HEK293 (cell line): ENCODE results near the gene NRIP1.

Experiments used
- CTCF ChIA-PET: fragments of 350-600 bp; formaldehyde crosslinking; extraction: SDS; loops from one replicate; lab custom pipeline; 2021; ENCODE audit warnings: antibody characterized with exemption; lab: Yijun Ruan, JAX
- POLR2A ChIA-PET: fragments of 300-600 bp; formaldehyde crosslinking; extraction: SDS; loops from one replicate; lab custom pipeline; 2020; ENCODE audit warnings: antibody characterized with exemption, inconsistent platforms; lab: Yijun Ruan, JAX
- H3K27ac ChIP-seq: fragments of 200-500 bp; sonication (Bioruptor generic); 2 replicates; pipeline ENCODE4 v1.5.1; 2014; ENCODE audit warnings: low read depth, low read length, control low read depth, inconsistent platforms; ENCODE audit errors: extremely low read depth
- H3K36me3 ChIP-seq, 2 experiments: fragments of 200-500 bp in 1 of 2; sonication (Bioruptor generic) in 1 of 2; 1 replicate in 1 of 2; 2 replicates in 1 of 2; pipeline ENCODE4 v1.5.1; 2014 to 2017; ENCODE audit warnings: inconsistent platforms in 2 of 2, low read length in 2 of 2; ENCODE audit not compliant: control insufficient read depth in 2 of 2, insufficient read depth in 1 of 2
- H3K4me1 ChIP-seq: fragments of 200-500 bp; sonication (Bioruptor generic); 2 replicates; pipeline ENCODE4 v1.5.1; 2014; ENCODE audit warnings: mild to moderate bottlenecking, low read length, inconsistent platforms; ENCODE audit not compliant: control insufficient read depth, insufficient read depth
- H3K4me3 ChIP-seq: 2 replicates; pipeline ENCODE4 v1.5.1; 2011; ENCODE audit warnings: low read depth, mild to moderate bottlenecking, control low read depth, low read length, moderate library complexity
- H3K9me3 ChIP-seq: fragments of 200-500 bp; sonication (Bioruptor generic); 2 replicates; pipeline ENCODE4 v1.5.1; 2014; ENCODE audit warnings: low read depth, low read length, inconsistent platforms; ENCODE audit not compliant: control insufficient read depth, insufficient read depth
- AEBP2 ChIP-seq: fragments of 450-650 bp; formaldehyde crosslinking; IDR thresholded peaks from 2 replicates; pipeline ENCODE4 v1.5.1; 2016; ENCODE audit warnings: missing biosample characterization, missing genetic modification characterization, borderline replicate concordance
- FEZF1 ChIP-seq: fragments of 450-650 bp; formaldehyde crosslinking; IDR thresholded peaks from 2 replicates; pipeline ENCODE4 v1.5.1; 2016; ENCODE audit warnings: missing biosample characterization, missing genetic modification characterization
- GLI4 ChIP-seq: fragments of 450-650 bp; formaldehyde crosslinking; IDR thresholded peaks from 2 replicates; pipeline ENCODE4 v1.5.1; 2016; ENCODE audit warnings: missing biosample characterization, missing genetic modification characterization
- HOXC10 ChIP-seq: sonication (generic); formaldehyde crosslinking; IDR thresholded peaks from 2 replicates; pipeline ENCODE4 v1.8.1; 2023; ENCODE audit warnings: mild to moderate bottlenecking, missing genetic modification reagents
- PBX3 ChIP-seq: sonication (generic); formaldehyde crosslinking; IDR thresholded peaks from 2 replicates; pipeline ENCODE4 v1.8.1; 2022; ENCODE audit warnings: mild to moderate bottlenecking, moderate library complexity, missing genetic modification reagents
- PRDM1 ChIP-seq: fragments of 450-650 bp; formaldehyde crosslinking; IDR thresholded peaks from 2 replicates; pipeline ENCODE4; 2016; ENCODE audit warnings: missing biosample characterization, missing genetic modification characterization
- PRDM6 ChIP-seq: fragments of 450-650 bp; formaldehyde crosslinking; IDR thresholded peaks from 2 replicates; pipeline ENCODE4 v1.5.1; 2017; ENCODE audit warnings: missing biosample characterization, missing genetic modification characterization
- WT1 ChIP-seq: fragments of 450-650 bp; formaldehyde crosslinking; IDR thresholded peaks from 2 replicates; pipeline ENCODE4 v1.5.1; 2016; ENCODE audit warnings: missing biosample characterization, missing genetic modification characterization
- ZFHX2 ChIP-seq: fragments of 450-650 bp; formaldehyde crosslinking; conservative IDR thresholded peaks from 2 replicates; pipeline ENCODE4 v1.5.1; 2016; ENCODE audit warnings: missing biosample characterization, missing genetic modification characterization
- ZNF121 ChIP-seq: fragments of 450-650 bp; formaldehyde crosslinking; IDR thresholded peaks from 2 replicates; pipeline ENCODE4 v1.5.1; 2016; ENCODE audit warnings: missing biosample characterization, missing genetic modification characterization
- ZNF140 ChIP-seq: fragments of 450-650 bp; formaldehyde crosslinking; IDR thresholded peaks from 2 replicates; pipeline ENCODE4 v1.5.1; 2016; ENCODE audit warnings: missing biosample characterization, missing genetic modification characterization
- ZNF146 ChIP-seq: fragments of 450-650 bp; formaldehyde crosslinking; IDR thresholded peaks from 2 replicates; pipeline ENCODE4 v1.5.1; 2016; ENCODE audit warnings: missing biosample characterization, missing genetic modification characterization
- ZNF2 ChIP-seq: fragments of 450-650 bp; formaldehyde crosslinking; IDR thresholded peaks from 2 replicates; pipeline ENCODE4 v1.5.1; 2016; ENCODE audit warnings: missing biosample characterization, missing genetic modification characterization
- ZNF202 ChIP-seq: fragments of 450-650 bp; formaldehyde crosslinking; IDR thresholded peaks from 2 replicates; pipeline ENCODE4 v1.5.1; 2016; ENCODE audit warnings: missing biosample characterization, missing genetic modification characterization, borderline replicate concordance
- ZNF221 ChIP-seq: fragments of 450-650 bp; formaldehyde crosslinking; IDR thresholded peaks from 2 replicates; pipeline ENCODE4 v1.5.1; 2017; ENCODE audit warnings: missing biosample characterization, missing genetic modification characterization, borderline replicate concordance
- ZNF23 ChIP-seq: fragments of 450-650 bp; formaldehyde crosslinking; IDR thresholded peaks from 2 replicates; pipeline ENCODE4 v1.5.1; 2016; ENCODE audit warnings: missing biosample characterization, missing genetic modification characterization, borderline replicate concordance
- ZNF239 ChIP-seq: fragments of 450-650 bp; formaldehyde crosslinking; IDR thresholded peaks from 2 replicates; pipeline ENCODE4 v1.5.1; 2016; ENCODE audit warnings: missing biosample characterization, missing genetic modification characterization
- ZNF580 ChIP-seq: fragments of 450-650 bp; formaldehyde crosslinking; IDR thresholded peaks from 2 replicates; pipeline ENCODE4 v1.5.1; 2016; ENCODE audit warnings: missing biosample characterization, missing genetic modification characterization
- ZNF707 ChIP-seq: fragments of 450-650 bp; formaldehyde crosslinking; IDR thresholded peaks from 2 replicates; pipeline ENCODE4 v1.5.1; 2016; ENCODE audit warnings: missing biosample characterization, missing genetic modification characterization
- ZNF830 ChIP-seq: fragments of 450-650 bp; IDR thresholded peaks from 2 replicates; pipeline ENCODE4 v1.5.0; 2018; ENCODE audit warnings: missing biosample characterization, missing genetic modification characterization, low read depth, mild to moderate bottlenecking, moderate library complexity
- ZNF837 ChIP-seq: fragments of 450-650 bp; formaldehyde crosslinking; IDR thresholded peaks from 2 replicates; pipeline ENCODE4 v1.5.1; 2016; ENCODE audit warnings: missing biosample characterization, missing genetic modification characterization

The NRIP1 gene

GRCh38 chr21:15112858-15113257 is 48.1 kb upstream of the NRIP1 start:
- H3K4me3 ChIP-seq: no peak overlapping the region
- ChIA-PET POLR2A (interaction anchor here (1.0 kb wide), 1 partner anchor 48 kb away, joined by 3 read pairs; the partner anchor contains the start of gene NRIP1), CTCF (interaction anchor here (1.2 kb wide), 1 partner anchor 370 kb away, joined by 4 read pairs; no protein-coding TSS in a partner anchor)
- no peaks in the 10 kb centered on the region for H3K9me3 ChIP-seq
- TF ChIP-seq HOXC10 (CRISPR knock-in tag) (no peak), ZFHX2 (tag by site-specific recombination) (no peak), ZNF140 (tag by site-specific recombination) (no peak), PBX3 (no peak), ZNF221 (tag by site-specific recombination) (no peak), ZNF239 (tag by site-specific recombination) (no peak), WT1 (tag by site-specific recombination) (no peak), ZNF202 (tag by site-specific recombination) (no peak), ZNF837 (no peak), ZNF707 (tag by site-specific recombination) (no peak), PRDM1 (tag by site-specific recombination) (no peak), AEBP2 (tag by site-specific recombination) (no peak), ZNF23 (tag by site-specific recombination) (no peak), ZNF580 (tag by site-specific recombination) (no peak)
- no peak overlapping the region for H3K27ac ChIP-seq
- H3K4me1 ChIP-seq: no peaks in the 10 kb centered on the region
- no peaks in the 10 kb centered on the region for H3K36me3 ChIP-seq

GRCh38 chr21:15108801-15109200 is 44.0 kb upstream of the NRIP1 start:
- H3K36me3 ChIP-seq: no peaks in the 10 kb centered on the region
- TF ChIP-seq GLI4: no peak
- no peak for TF ChIP-seq ZNF2 (tag by site-specific recombination)
- TF ChIP-seq ZNF830: no peak
- no peak overlapping the region for H3K27ac ChIP-seq
- POLR2A ChIA-PET: no interaction called here
- CTCF ChIA-PET: no interaction called here
- no peak overlapping the region for H3K4me3 ChIP-seq
- H3K9me3 ChIP-seq: no peaks in the 10 kb centered on the region
- no peaks in the 10 kb centered on the region for H3K4me1 ChIP-seq

- Histone ChIP-seq H3K9me3 (no peaks in the 10 kb centered on the region), H3K4me1 (no peaks in the 10 kb centered on the region)
- CTCF ChIA-PET: no interaction called here
- no peak for TF ChIP-seq FEZF1 (tag by site-specific recombination)
- TF ChIP-seq PRDM6 (tag by site-specific recombination): no peak
- TF ChIP-seq ZNF146 (tag by site-specific recombination): no peak
- TF ChIP-seq ZNF121: no peak
- TF ChIP-seq, all 188 proteins: peak for 0
- no peak overlapping the region for H3K27ac ChIP-seq
- H3K4me3 ChIP-seq: no peak overlapping the region
- POLR2A ChIA-PET: interaction anchor here (1.0 kb wide), 1 partner anchor 39 kb away, joined by 3 read pairs; the partner anchor contains the start of gene NRIP1
- no peaks in the 10 kb centered on the region for H3K36me3 ChIP-seq
Measured at GRCh38 chr21:15104470-15104869, 39.7 kb upstream of the NRIP1 start.
